ENCODE measurements around the gene PIWIL1. TPM values are rescaled to one million over a fixed set of nuclear protein-coding genes. Genes with fewer than 3 reads are reported as not detected.

The PIWIL1 gene
- total and polyA plus RNA-seq, 2 donors (not counting 3 experiments of a cell fraction or from before 2014, with no cell fraction given) = not detected

DNA sequence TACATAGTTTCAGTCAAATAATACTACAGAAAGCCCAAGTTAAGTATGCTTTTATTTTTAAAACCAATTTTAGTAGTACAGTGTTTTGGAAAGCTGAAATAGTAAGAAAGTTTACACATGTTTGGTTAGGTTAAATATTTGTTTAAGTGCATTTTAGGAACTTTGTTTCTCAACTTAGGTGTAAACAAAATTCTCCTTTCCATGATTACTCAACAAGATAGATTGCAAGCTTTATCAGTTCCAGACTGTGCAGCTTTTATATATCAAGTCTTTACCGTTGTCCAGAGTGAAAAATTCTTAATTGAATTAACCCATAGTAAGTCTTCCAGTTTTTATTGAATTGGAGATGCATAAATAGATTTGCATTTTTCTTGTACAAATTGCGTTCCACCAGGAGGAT, 45.1 kb downstream of the PIWIL1 start:
- peaks cover 6% of the 10 kb centered on the region for H3K9me3 ChIP-seq (replicated peaks; ENCODE audit: control insufficient read depth, insufficient read depth, low read length)
- no peaks in the 10 kb centered on the region for H3K79me2 ChIP-seq (ENCODE audit: control insufficient read depth, insufficient read depth, low read length)
- no peaks in the 10 kb centered on the region for H4K20me1 ChIP-seq (replicated peaks; ENCODE audit: control insufficient read depth, extremely low read depth, insufficient read depth, low read length)
- POLR2A ChIA-PET = no interaction called here
- no peaks in the 10 kb centered on the region for H3K4me1 ChIP-seq (ENCODE audit: control insufficient read depth, extremely low read depth, insufficient read depth, low read length)
- H3K27ac ChIP-seq (ENCODE audit: insufficient read depth, low read depth, low read length) = no peak overlapping the region
- no peaks in the 10 kb centered on the region for H3K36me3 ChIP-seq (ENCODE audit: control insufficient read depth in 2 of 2, extremely low read depth in 1 of 2, insufficient read depth in 2 of 2, low read length in 2 of 2)
- H3K9ac ChIP-seq (replicated peaks; ENCODE audit: extremely low read depth, insufficient read depth, low read length) = no peak overlapping the region
- no peak overlapping the region for H3K4me2 ChIP-seq (ENCODE audit: insufficient read depth, low read length)
- no peak for FAIRE-seq
- no peak overlapping the region for H3K4me3 ChIP-seq (replicated peaks in 1 of 3; ENCODE audit: insufficient read depth in 1 of 3, low read depth in 1 of 3, low read length in 3 of 3)
- H3K27me3 ChIP-seq (ENCODE audit: control insufficient read depth in 2 of 2, insufficient read depth in 2 of 2, low read length in 2 of 2) = no peaks in the 10 kb centered on the region
- no peak for DNase-seq (ENCODE audit: low read depth, low spot score)
- TF ChIP-seq POLR2A (IDR thresholded peaks at IDR 0.05; ENCODE audit: low read depth, low read length) (no peak), FOS (IDR thresholded peaks at IDR 0.05; ENCODE audit: borderline replicate concordance, insufficient read depth, low read length) (no peak), CTCF (IDR thresholded peaks at IDR 0.05; ENCODE audit: extremely low read depth in 1 of 2, insufficient read depth in 1 of 2, low read depth in 1 of 2, low read length in 2 of 2) (no peak), JUN (IDR thresholded peaks at IDR 0.05; ENCODE audit: borderline replicate concordance, insufficient read depth, insufficient read length, low read depth) (no peak)
- intact Hi-C loops (cut with micrococcal nuclease) (no loop called here), dilution Hi-C loops (cut with MboI; ENCODE audit: extremely low pct_ligation_motif_present, low sequenced_read_pairs) (no loop called here)
- no peak overlapping the region for H2AFZ ChIP-seq (ENCODE audit: low read depth, low read length)
- no peaks in the 10 kb centered on the region for H3K9me1 ChIP-seq (replicated peaks; ENCODE audit: control insufficient read depth, extremely low read depth, insufficient read depth, low read length)
- no TSS peak for BruUV-seq (replicated peaks)
- CTCF ChIA-PET = no interaction called here

GRCh38 chr12:130384234-130384633, 46.5 kb downstream of the PIWIL1 start:
- no peak for FAIRE-seq
- no peaks in the 10 kb centered on the region for H3K79me2 ChIP-seq (ENCODE audit: control insufficient read depth, insufficient read depth, low read length)
- dilution Hi-C loops (cut with MboI; ENCODE audit: extremely low pct_ligation_motif_present, low sequenced_read_pairs) = no loop called here

More at GRCh38 chr12:130384234-130384633, 46.5 kb downstream of the PIWIL1 start:
- BruUV-seq (replicated peaks) = no TSS peak
- DNase-seq (ENCODE audit: low read depth, low spot score) = no peak
- H3K27ac ChIP-seq (ENCODE audit: insufficient read depth, low read depth, low read length) = no peak overlapping the region
- no peaks in the 10 kb centered on the region for H3K9me1 ChIP-seq (replicated peaks; ENCODE audit: control insufficient read depth, extremely low read depth, insufficient read depth, low read length)
- peaks cover 6% of the 10 kb centered on the region for H3K9me3 ChIP-seq (replicated peaks; ENCODE audit: control insufficient read depth, insufficient read depth, low read length)
- H2AFZ ChIP-seq (ENCODE audit: low read depth, low read length) = no peak overlapping the region
- ChIA-PET CTCF (no interaction called here), POLR2A (no interaction called here)
- TF ChIP-seq EZH2 (IDR thresholded peaks at IDR 0.05; ENCODE audit: borderline replicate concordance, low read depth, low read length, severe bottlenecking) (no peak), POLR2AphosphoS5 (IDR thresholded peaks at IDR 0.05; ENCODE audit: insufficient read depth, low read depth, low read length) (no peak), FOS (IDR thresholded peaks at IDR 0.05; ENCODE audit: borderline replicate concordance, insufficient read depth, low read length) (no peak), JUN (IDR thresholded peaks at IDR 0.05; ENCODE audit: borderline replicate concordance, insufficient read depth, insufficient read length, low read depth) (no peak), CTCF (IDR thresholded peaks at IDR 0.05; ENCODE audit: extremely low read depth in 1 of 2, insufficient read depth in 1 of 2, low read depth in 1 of 2, low read length in 2 of 2) (no peak), POLR2A (IDR thresholded peaks at IDR 0.05; ENCODE audit: low read depth, low read length) (no peak), MYC (IDR thresholded peaks at IDR 0.05; ENCODE audit: low read depth, low read length) (no peak), GATA2 (IDR thresholded peaks at IDR 0.05; ENCODE audit: insufficient read depth, insufficient read length, low read depth, low read length) (no peak)
- TF ChIP-seq, protein P1, sequence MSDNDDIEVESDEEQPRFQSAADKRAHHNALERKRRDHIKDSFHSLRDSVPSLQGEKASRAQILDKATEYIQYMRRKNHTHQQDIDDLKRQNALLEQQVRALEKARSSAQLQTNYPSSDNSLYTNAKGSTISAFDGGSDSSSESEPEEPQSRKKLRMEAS (IDR thresholded peaks at IDR 0.05; ENCODE audit: insufficient read depth, insufficient read length) = no peak
- H3K4me3 ChIP-seq (replicated peaks in 1 of 3; ENCODE audit: insufficient read depth in 1 of 3, low read depth in 1 of 3, low read length in 3 of 3) = no peak overlapping the region
- H3K4me1 ChIP-seq (ENCODE audit: control insufficient read depth, extremely low read depth, insufficient read depth, low read length) = no peaks in the 10 kb centered on the region
- intact Hi-C loops (cut with micrococcal nuclease) = no loop called here
- H3K27me3 ChIP-seq (ENCODE audit: control insufficient read depth in 2 of 2, insufficient read depth in 2 of 2, low read length in 2 of 2) = no peaks in the 10 kb centered on the region
- no peaks in the 10 kb centered on the region for H3K36me3 ChIP-seq (ENCODE audit: control insufficient read depth in 2 of 2, extremely low read depth in 1 of 2, insufficient read depth in 2 of 2, low read length in 2 of 2)
- H3K4me2 ChIP-seq (ENCODE audit: insufficient read depth, low read length) = no peak overlapping the region
- H3K9ac ChIP-seq (replicated peaks; ENCODE audit: extremely low read depth, insufficient read depth, low read length) = no peak overlapping the region
- H4K20me1 ChIP-seq (replicated peaks; ENCODE audit: control insufficient read depth, extremely low read depth, insufficient read depth, low read length) = no peaks in the 10 kb centered on the region

All from endothelial cell of umbilical vein (primary cell).